ENCODE data around the gene TSPAN16.

DNA sequence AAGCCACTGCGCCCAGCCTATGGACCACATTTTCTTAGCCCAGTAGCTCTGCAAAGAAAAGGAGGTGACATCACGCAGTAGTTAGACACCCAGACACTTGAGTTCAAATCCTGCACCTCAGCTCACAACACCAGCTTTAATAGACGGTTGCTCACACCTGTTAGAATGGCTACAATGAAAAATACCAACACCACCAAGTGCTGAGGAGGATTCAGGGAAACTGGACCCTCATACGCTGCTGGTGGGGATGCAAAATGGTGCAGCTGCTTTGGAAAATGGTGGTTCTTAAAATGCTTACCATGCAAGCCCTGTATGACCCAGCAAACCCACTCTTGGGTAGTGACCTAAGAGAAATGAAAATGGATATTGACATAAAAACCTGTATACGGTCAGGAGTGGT lies 22.0 kb upstream of the TSPAN16 start:
- TF ChIP-seq HNRNPH1 (optimal IDR thresholded peaks at IDR 0.05; ENCODE audit: low read depth, low read length) (no peak), NFRKB (IDR thresholded peaks at IDR 0.05) (no peak), FOXJ3 (CRISPR knock-in tag; IDR thresholded peaks at IDR 0.05; ENCODE audit: borderline replicate concordance) (no peak), ZBTB7A (CRISPR knock-in tag; IDR thresholded peaks at IDR 0.05) (no peak), IRF2 (CRISPR knock-in tag; IDR thresholded peaks at IDR 0.05) (no peak)
- TF ChIP-seq, protein P1, sequence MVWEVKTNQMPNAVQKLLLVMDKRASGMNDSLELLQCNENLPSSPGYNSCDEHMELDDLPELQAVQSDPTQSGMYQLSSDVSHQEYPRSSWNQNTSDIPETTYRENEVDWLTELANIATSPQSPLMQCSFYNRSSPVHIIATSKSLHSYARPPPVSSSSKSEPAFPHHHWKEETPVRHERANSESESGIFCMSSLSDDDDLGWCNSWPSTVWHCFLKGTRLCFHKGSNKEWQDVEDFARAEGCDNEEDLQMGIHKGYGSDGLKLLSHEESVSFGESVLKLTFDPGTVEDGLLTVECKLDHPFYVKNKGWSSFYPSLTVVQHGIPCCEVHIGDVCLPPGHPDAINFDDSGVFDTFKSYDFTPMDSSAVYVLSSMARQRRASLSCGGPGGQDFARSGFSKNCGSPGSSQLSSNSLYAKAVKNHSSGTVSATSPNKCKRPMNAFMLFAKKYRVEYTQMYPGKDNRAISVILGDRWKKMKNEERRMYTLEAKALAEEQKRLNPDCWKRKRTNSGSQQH (CRISPR knock-in tag; IDR thresholded peaks at IDR 0.05; ENCODE audit: low read depth): no peak
- TF ChIP-seq, protein P2, sequence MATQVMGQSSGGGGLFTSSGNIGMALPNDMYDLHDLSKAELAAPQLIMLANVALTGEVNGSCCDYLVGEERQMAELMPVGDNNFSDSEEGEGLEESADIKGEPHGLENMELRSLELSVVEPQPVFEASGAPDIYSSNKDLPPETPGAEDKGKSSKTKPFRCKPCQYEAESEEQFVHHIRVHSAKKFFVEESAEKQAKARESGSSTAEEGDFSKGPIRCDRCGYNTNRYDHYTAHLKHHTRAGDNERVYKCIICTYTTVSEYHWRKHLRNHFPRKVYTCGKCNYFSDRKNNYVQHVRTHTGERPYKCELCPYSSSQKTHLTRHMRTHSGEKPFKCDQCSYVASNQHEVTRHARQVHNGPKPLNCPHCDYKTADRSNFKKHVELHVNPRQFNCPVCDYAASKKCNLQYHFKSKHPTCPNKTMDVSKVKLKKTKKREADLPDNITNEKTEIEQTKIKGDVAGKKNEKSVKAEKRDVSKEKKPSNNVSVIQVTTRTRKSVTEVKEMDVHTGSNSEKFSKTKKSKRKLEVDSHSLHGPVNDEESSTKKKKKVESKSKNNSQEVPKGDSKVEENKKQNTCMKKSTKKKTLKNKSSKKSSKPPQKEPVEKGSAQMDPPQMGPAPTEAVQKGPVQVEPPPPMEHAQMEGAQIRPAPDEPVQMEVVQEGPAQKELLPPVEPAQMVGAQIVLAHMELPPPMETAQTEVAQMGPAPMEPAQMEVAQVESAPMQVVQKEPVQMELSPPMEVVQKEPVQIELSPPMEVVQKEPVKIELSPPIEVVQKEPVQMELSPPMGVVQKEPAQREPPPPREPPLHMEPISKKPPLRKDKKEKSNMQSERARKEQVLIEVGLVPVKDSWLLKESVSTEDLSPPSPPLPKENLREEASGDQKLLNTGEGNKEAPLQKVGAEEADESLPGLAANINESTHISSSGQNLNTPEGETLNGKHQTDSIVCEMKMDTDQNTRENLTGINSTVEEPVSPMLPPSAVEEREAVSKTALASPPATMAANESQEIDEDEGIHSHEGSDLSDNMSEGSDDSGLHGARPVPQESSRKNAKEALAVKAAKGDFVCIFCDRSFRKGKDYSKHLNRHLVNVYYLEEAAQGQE (IDR thresholded peaks at IDR 0.05; ENCODE audit: borderline replicate concordance in 1 of 2, low read depth in 1 of 2, low read length in 2 of 2): no peak
